Mononuclear cell (primary cell): ENCODE measurements around the gene TMEM123. TPM values are rescaled to one million over a fixed set of nuclear protein-coding genes. Genes with fewer than 3 reads are reported as not detected.

ENCODE experiments used
- H3K27me3 ChIP-seq: 2 replicates; pipeline ENCODE4 v1.6.0; 2011; ENCODE audit warnings: low read length, control low read depth; ENCODE audit not compliant: insufficient read depth
- H3K4me1 ChIP-seq: 2 replicates; pipeline ENCODE4 v1.5.1; 2011; ENCODE audit warnings: mild to moderate bottlenecking, low read length, control low read depth; ENCODE audit not compliant: insufficient read depth
- H3K4me3 ChIP-seq: 2 replicates; pipeline ENCODE4 v1.5.1; 2011; ENCODE audit warnings: mild to moderate bottlenecking, low read length, moderate library complexity
- H3K9me3 ChIP-seq: 2 replicates; pipeline ENCODE4 v1.5.1; 2011; ENCODE audit warnings: low read depth, mild to moderate bottlenecking, control low read depth, low read length
- total RNA-seq: library from RNA; depleted of rRNA; stranded (reverse); fragments of >200 nt; gene quantifications from one replicate; pipeline ENCODE4 v1.2.3, GENCODE V29; 2012

The TMEM123 gene
- total RNA-seq, 1 donor: 381 TPM

GRCh38 chr11:102482433-102482832, 29.9 kb upstream of the TMEM123 start:
- Histone ChIP-seq H3K4me1 (no peaks in the 10 kb centered on the region), H3K4me3 (no peak overlapping the region), H3K27me3 (no peaks in the 10 kb centered on the region), H3K9me3 (no peaks in the 10 kb centered on the region)

GRCh38 chr11:102479733-102480132, 27.2 kb upstream of the TMEM123 start:
- Histone ChIP-seq H3K4me3 (no peak overlapping the region), H3K4me1 (peaks cover 9% of the 10 kb centered on the region), H3K27me3 (no peaks in the 10 kb centered on the region), H3K9me3 (no peaks in the 10 kb centered on the region)

- peaks cover 11% of the 10 kb centered on the region for H3K4me1 ChIP-seq
- no peaks in the 10 kb centered on the region for H3K27me3 ChIP-seq
- H3K4me3 ChIP-seq: no peak overlapping the region
- H3K9me3 ChIP-seq: no peaks in the 10 kb centered on the region
Observed at GRCh38 chr11:102478673-102479299, 26.2 kb upstream of the TMEM123 start.

- Histone ChIP-seq H3K4me3 (no peak overlapping the region), H3K27me3 (no peaks in the 10 kb centered on the region), H3K9me3 (no peaks in the 10 kb centered on the region), H3K4me1 (peaks cover 14% of the 10 kb centered on the region)
Observed at GRCh38 chr11:102476812-102477211, 24.2 kb upstream of the TMEM123 start.

- no peaks in the 10 kb centered on the region for H3K9me3 ChIP-seq
- peaks cover 15% of the 10 kb centered on the region for H3K4me1 ChIP-seq
- no peak overlapping the region for H3K4me3 ChIP-seq
- no peaks in the 10 kb centered on the region for H3K27me3 ChIP-seq
Observed at GRCh38 chr11:102476069-102476468, 23.5 kb upstream of the TMEM123 start.

- Histone ChIP-seq H3K4me3 (no peak overlapping the region), H3K9me3 (no peaks in the 10 kb centered on the region), H3K4me1 (peaks cover 30% of the 10 kb centered on the region), H3K27me3 (no peaks in the 10 kb centered on the region)
Observed at GRCh38 chr11:102473543-102473942, 21.0 kb upstream of the TMEM123 start.

GRCh38 chr11:102472127-102472526, 19.6 kb upstream of the TMEM123 start:
- H3K4me1 ChIP-seq: peaks cover 33% of the 10 kb centered on the region
- H3K4me3 ChIP-seq: no peak overlapping the region
- H3K27me3 ChIP-seq: no peaks in the 10 kb centered on the region
- H3K9me3 ChIP-seq: no peaks in the 10 kb centered on the region

GRCh38 chr11:102471474-102471873, 18.9 kb upstream of the TMEM123 start:
- no peaks in the 10 kb centered on the region for H3K27me3 ChIP-seq
- H3K4me3 ChIP-seq: no peak overlapping the region
- H3K9me3 ChIP-seq: no peaks in the 10 kb centered on the region
- peaks cover 30% of the 10 kb centered on the region for H3K4me1 ChIP-seq

GRCh38 chr11:102470251-102470650, 17.7 kb upstream of the TMEM123 start:
- no peak overlapping the region for H3K4me3 ChIP-seq
- peaks cover 29% of the 10 kb centered on the region for H3K4me1 ChIP-seq
- H3K9me3 ChIP-seq: no peaks in the 10 kb centered on the region
- H3K27me3 ChIP-seq: no peaks in the 10 kb centered on the region

- Histone ChIP-seq H3K27me3 (no peaks in the 10 kb centered on the region), H3K9me3 (no peaks in the 10 kb centered on the region), H3K4me3 (no peak overlapping the region), H3K4me1 (peaks cover 29% of the 10 kb centered on the region)
Observed at GRCh38 chr11:102469196-102469821, 16.7 kb upstream of the TMEM123 start.

GRCh38 chr11:102468616-102469195, 16.1 kb upstream of the TMEM123 start:
- Histone ChIP-seq H3K4me3 (no peak overlapping the region), H3K9me3 (no peaks in the 10 kb centered on the region), H3K27me3 (no peaks in the 10 kb centered on the region), H3K4me1 (peaks cover 26% of the 10 kb centered on the region)

GRCh38 chr11:102467853-102468580, 15.5 kb upstream of the TMEM123 start:
- no peaks in the 10 kb centered on the region for H3K27me3 ChIP-seq
- no peak overlapping the region for H3K4me3 ChIP-seq
- peaks cover 24% of the 10 kb centered on the region for H3K4me1 ChIP-seq
- no peaks in the 10 kb centered on the region for H3K9me3 ChIP-seq

GRCh38 chr11:102467080-102467708, 14.6 kb upstream of the TMEM123 start:
- no peak overlapping the region for H3K4me3 ChIP-seq
- H3K9me3 ChIP-seq: no peaks in the 10 kb centered on the region
- H3K4me1 ChIP-seq: peaks cover 24% of the 10 kb centered on the region
- H3K27me3 ChIP-seq: no peaks in the 10 kb centered on the region

- H3K4me3 ChIP-seq: no peak overlapping the region
- no peaks in the 10 kb centered on the region for H3K9me3 ChIP-seq
- H3K27me3 ChIP-seq: no peaks in the 10 kb centered on the region
- H3K4me1 ChIP-seq: peaks cover 20% of the 10 kb centered on the region
Observed at GRCh38 chr11:102465696-102466095, 13.1 kb upstream of the TMEM123 start.
